ENCODE results near the gene CFH.

CFH gene

DNA sequence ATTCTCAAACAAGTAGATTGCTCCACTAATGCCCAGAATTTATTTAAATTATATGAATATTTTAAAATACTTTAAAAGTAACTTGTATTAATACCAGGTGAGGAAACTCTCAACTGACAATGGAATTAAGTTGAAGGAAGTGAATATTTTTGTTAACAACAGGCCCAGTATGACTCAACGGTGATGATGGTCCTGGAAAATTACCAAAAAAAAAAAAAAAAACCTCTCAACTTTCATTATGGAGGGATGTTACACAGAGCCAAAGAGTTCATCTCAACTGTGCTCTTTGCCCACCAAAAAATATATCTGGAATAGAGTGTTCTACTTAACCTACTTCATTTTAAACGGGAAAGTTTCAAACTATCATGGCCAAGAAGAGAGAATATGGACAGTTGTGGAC is 28.3 kb downstream of the CFH start:
- H3K36me3 ChIP-seq = peaks cover 0 to 11% (median 0%) of the 10 kb centered on the region in 3 donors
- H3K4me1 ChIP-seq = no peaks in the 10 kb centered on the region
- H3K27ac ChIP-seq = no peak overlapping the region
- TF ChIP-seq, protein P1, sequence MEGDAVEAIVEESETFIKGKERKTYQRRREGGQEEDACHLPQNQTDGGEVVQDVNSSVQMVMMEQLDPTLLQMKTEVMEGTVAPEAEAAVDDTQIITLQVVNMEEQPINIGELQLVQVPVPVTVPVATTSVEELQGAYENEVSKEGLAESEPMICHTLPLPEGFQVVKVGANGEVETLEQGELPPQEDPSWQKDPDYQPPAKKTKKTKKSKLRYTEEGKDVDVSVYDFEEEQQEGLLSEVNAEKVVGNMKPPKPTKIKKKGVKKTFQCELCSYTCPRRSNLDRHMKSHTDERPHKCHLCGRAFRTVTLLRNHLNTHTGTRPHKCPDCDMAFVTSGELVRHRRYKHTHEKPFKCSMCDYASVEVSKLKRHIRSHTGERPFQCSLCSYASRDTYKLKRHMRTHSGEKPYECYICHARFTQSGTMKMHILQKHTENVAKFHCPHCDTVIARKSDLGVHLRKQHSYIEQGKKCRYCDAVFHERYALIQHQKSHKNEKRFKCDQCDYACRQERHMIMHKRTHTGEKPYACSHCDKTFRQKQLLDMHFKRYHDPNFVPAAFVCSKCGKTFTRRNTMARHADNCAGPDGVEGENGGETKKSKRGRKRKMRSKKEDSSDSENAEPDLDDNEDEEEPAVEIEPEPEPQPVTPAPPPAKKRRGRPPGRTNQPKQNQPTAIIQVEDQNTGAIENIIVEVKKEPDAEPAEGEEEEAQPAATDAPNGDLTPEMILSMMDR (IDR thresholded peaks at IDR 0.05) = no peak
- no peak overlapping the region for H3K4me3 ChIP-seq
- intact Hi-C loops (cut with DNase I; ENCODE audit: low total_unique reads) = no loop called here
- H3K27me3 ChIP-seq = no peaks in the 10 kb centered on the region
- DNase-seq = no peak
- no peaks in the 10 kb centered on the region for H3K9me3 ChIP-seq

- H3K4me1 ChIP-seq = no peaks in the 10 kb centered on the region
- DNase-seq = no peak
- H3K9me3 ChIP-seq = no peaks in the 10 kb centered on the region
- no peaks in the 10 kb centered on the region for H3K27me3 ChIP-seq
- peaks cover 0 to 12% (median 0%) of the 10 kb centered on the region in 3 donors for H3K36me3 ChIP-seq
- H3K27ac ChIP-seq = no peak overlapping the region
- no peak overlapping the region for H3K4me3 ChIP-seq
- intact Hi-C loops (cut with DNase I; ENCODE audit: low total_unique reads) = no loop called here
- TF ChIP-seq, protein P1 (IDR thresholded peaks at IDR 0.05) = no peak
Measured at GRCh38 chr1:196684476-196684875, 32.6 kb downstream of the CFH start.

- intact Hi-C loops (cut with DNase I; ENCODE audit: low total_unique reads) = no loop called here
- TF ChIP-seq, protein P1 (IDR thresholded peaks at IDR 0.05) = no peak
- H3K4me1 ChIP-seq = no peaks in the 10 kb centered on the region
- no peak for DNase-seq
- H3K27ac ChIP-seq = no peak overlapping the region
- no peaks in the 10 kb centered on the region for H3K27me3 ChIP-seq
- H3K4me3 ChIP-seq = no peak overlapping the region
- H3K9me3 ChIP-seq = no peaks in the 10 kb centered on the region
- H3K36me3 ChIP-seq = peaks cover 0 to 16% (median 0%) of the 10 kb centered on the region in 3 donors
Measured at GRCh38 chr1:196685506-196685905, 33.7 kb downstream of the CFH start.

DNA sequence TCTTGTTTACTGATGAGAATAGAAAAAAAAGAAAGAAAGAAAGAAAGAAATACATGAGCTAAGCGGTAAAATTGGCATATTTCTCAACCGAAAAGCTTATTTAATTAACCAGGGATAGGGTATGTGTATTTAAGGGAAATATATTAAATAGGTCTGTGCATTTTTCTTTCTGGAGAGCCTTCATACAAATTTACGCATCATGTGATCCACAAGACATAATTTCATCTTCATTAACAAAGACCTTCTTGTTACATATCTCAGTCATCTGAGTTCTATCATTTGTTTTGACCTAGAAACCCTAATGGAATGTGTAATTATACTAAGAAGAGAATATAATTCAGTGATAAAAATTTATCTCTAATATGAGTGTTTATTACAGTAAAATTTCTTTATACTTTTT is 37.2 kb downstream of the CFH start:
- intact Hi-C loops (cut with DNase I; ENCODE audit: low total_unique reads) = no loop called here
- H3K27ac ChIP-seq = no peak overlapping the region
- peaks cover 0 to 13% (median 0%) of the 10 kb centered on the region in 3 donors for H3K36me3 ChIP-seq
- no peaks in the 10 kb centered on the region for H3K27me3 ChIP-seq
- no peaks in the 10 kb centered on the region for H3K9me3 ChIP-seq
- H3K4me3 ChIP-seq = no peak overlapping the region
- TF ChIP-seq, protein P1 (IDR thresholded peaks at IDR 0.05) = no peak
- no peak for DNase-seq
- H3K4me1 ChIP-seq = no peaks in the 10 kb centered on the region

DNA sequence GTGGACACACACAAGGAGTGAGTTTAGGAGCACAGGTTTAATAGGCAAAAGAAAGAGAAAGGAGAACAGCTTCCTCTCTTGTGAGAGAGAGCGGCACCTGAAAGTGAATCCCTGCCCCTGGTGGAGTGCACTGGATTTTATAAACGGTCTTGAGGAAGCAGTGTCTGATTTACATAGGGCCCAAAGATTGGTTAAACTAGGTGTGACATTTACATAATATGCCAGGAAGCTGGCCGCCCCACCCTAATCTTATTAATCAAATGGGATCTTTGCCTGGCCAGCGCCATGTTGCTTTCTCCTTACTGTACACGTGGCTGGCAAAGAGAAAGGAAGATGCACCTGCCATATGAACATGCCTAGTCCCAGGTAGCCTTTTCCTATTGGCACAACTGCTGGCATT is 38.7 kb downstream of the CFH start:
- TF ChIP-seq, protein P1 (IDR thresholded peaks at IDR 0.05) = no peak
- no peaks in the 10 kb centered on the region for H3K4me1 ChIP-seq
- H3K36me3 ChIP-seq = peaks cover 0 to 16% (median 0%) of the 10 kb centered on the region in 3 donors
- no peak overlapping the region for H3K4me3 ChIP-seq
- intact Hi-C loops (cut with DNase I; ENCODE audit: low total_unique reads) = no loop called here
- DNase-seq = no peak
- H3K9me3 ChIP-seq = no peaks in the 10 kb centered on the region
- H3K27me3 ChIP-seq = no peaks in the 10 kb centered on the region
- H3K27ac ChIP-seq = no peak overlapping the region

GRCh38 chr1:196698993-196699392 is 47.1 kb downstream of the CFH start:
- intact Hi-C loops (cut with DNase I; ENCODE audit: low total_unique reads) = no loop called here
- no peaks in the 10 kb centered on the region for H3K27me3 ChIP-seq

More at GRCh38 chr1:196698993-196699392, 47.1 kb downstream of the CFH start:
- Histone ChIP-seq H3K4me3 (no peak overlapping the region), H3K4me1 (no peaks in the 10 kb centered on the region), H3K9me3 (no peaks in the 10 kb centered on the region), H3K36me3 (peaks cover 0 to 33% (median 0%) of the 10 kb centered on the region in 3 donors), H3K27ac (no peak overlapping the region)
- DNase-seq = no peak
- TF ChIP-seq, protein P1 (IDR thresholded peaks at IDR 0.05) = no peak
